Hepatocyte (in vitro differentiated cells): ENCODE measurements around the gene KCTD7.

Source experiments
- CTCF ChIP-seq: fragments of 200-600 bp; sonication (generic); IDR thresholded peaks from 2 replicates; pipeline ENCODE4 v1.5.1; 2016; ENCODE audit warnings: antibody characterized with exemption, mild to moderate bottlenecking; ENCODE audit not compliant: poor library complexity
- EZH2 ChIP-seq: fragments of 200-600 bp; sonication (generic); IDR thresholded peaks from 2 replicates; pipeline ENCODE4 v1.6.1; 2016; ENCODE audit warnings: antibody characterized with exemption, mild to moderate bottlenecking, borderline replicate concordance
- EZH2phosphoT487 ChIP-seq: fragments of 200-600 bp; sonication (generic); IDR thresholded peaks from one replicate; pipeline ENCODE4 v1.6.1; 2018; ENCODE audit warnings: antibody characterized with exemption, mild to moderate bottlenecking, low read depth, moderate library complexity; ENCODE audit not compliant: unreplicated experiment, severe bottlenecking

- TF ChIP-seq CTCF (no peak), EZH2 (no peak), EZH2phosphoT487 (no peak)
These were observed 64.7 kb downstream of the KCTD7 start for GRCh38 chr7:66693331-66693730.
